Measurements from ENCODE around the gene DPH6. TPM values are rescaled to one million over a fixed set of nuclear protein-coding genes. Genes with fewer than 3 reads are reported as not detected.

The DPH6 gene
- total RNA-seq, 2 donors from 2014 or later = 29.8 to 35.6 TPM

GRCh38 chr15:35529784-35530183 is 16.2 kb downstream of the DPH6 start:
- Histone ChIP-seq H3K4me1 (ENCODE audit: control insufficient read depth, insufficient read depth, low read length) (no peaks in the 10 kb centered on the region), H3K36me3 (ENCODE audit: control insufficient read depth, insufficient read depth, low read length) (no peaks in the 10 kb centered on the region), H3K27me3 (ENCODE audit: control insufficient read depth, insufficient read depth, low read length, poor library complexity, severe bottlenecking) (no peaks in the 10 kb centered on the region), H3K27ac (ENCODE audit: low read depth, low read length) (no peak overlapping the region), H3K4me3 (ENCODE audit: low read length) (no peak overlapping the region), H3K9ac (ENCODE audit: extremely low read depth, low read length, poor library complexity, severe bottlenecking) (no peak overlapping the region), H3K9me3 (ENCODE audit: control insufficient read depth, low read length) (peaks cover 4% of the 10 kb centered on the region)
- H3K27me3 Mint-ChIP-seq (ENCODE audit: insufficient read depth) = no peaks in the 10 kb centered on the region
- H3K9me3 Mint-ChIP-seq = peaks cover 7% of the 10 kb centered on the region
- WGBS, 2 experiments (ENCODE audit: insufficient coverage in 1 of 2, insufficient read length in 1 of 2) = 76% methylated on average over 2 of the region's 2 CpGs; no CpG with 5 or more reads in 1 of the 2 experiments
- no peak overlapping the region for H3K4me3 Mint-ChIP-seq
- H3K27ac Mint-ChIP-seq = no peak overlapping the region
- H3K36me3 Mint-ChIP-seq (ENCODE audit: low read depth) = peaks cover 33% of the 10 kb centered on the region
- no peaks in the 10 kb centered on the region for H3K4me1 Mint-ChIP-seq
- no peak for TF ChIP-seq CTCF (conservative IDR thresholded peaks at IDR 0.05)
- DNase-seq = no peak

GRCh38 chr15:35522061-35522460 is 23.9 kb downstream of the DPH6 start:
- peak; percentile 38 for DNase-seq
- Mint-ChIP-seq H3K36me3 (ENCODE audit: low read depth) (peaks cover 2% of the 10 kb centered on the region), H3K4me3 (no peak overlapping the region), H3K4me1 (peaks cover 24% of the 10 kb centered on the region), H3K27me3 (ENCODE audit: insufficient read depth) (no peaks in the 10 kb centered on the region), H3K9me3 (no peaks in the 10 kb centered on the region), H3K27ac (no peak overlapping the region)
- Histone ChIP-seq H3K36me3 (ENCODE audit: control insufficient read depth, insufficient read depth, low read length) (no peaks in the 10 kb centered on the region), H3K9ac (ENCODE audit: extremely low read depth, low read length, poor library complexity, severe bottlenecking) (no peak overlapping the region), H3K27me3 (ENCODE audit: control insufficient read depth, insufficient read depth, low read length, poor library complexity, severe bottlenecking) (no peaks in the 10 kb centered on the region), H3K4me1 (ENCODE audit: control insufficient read depth, insufficient read depth, low read length) (no peaks in the 10 kb centered on the region), H3K27ac (ENCODE audit: low read depth, low read length) (no peak overlapping the region), H3K9me3 (ENCODE audit: control insufficient read depth, low read length) (no peaks in the 10 kb centered on the region), H3K4me3 (ENCODE audit: low read length) (no peak overlapping the region)
- peak; percentile 54 for TF ChIP-seq CTCF (conservative IDR thresholded peaks at IDR 0.05)
- 64 to 67% methylated on average over 2 of the region's 2 CpGs for WGBS, 2 experiments (ENCODE audit: insufficient coverage in 1 of 2, insufficient read length in 1 of 2)

DNA sequence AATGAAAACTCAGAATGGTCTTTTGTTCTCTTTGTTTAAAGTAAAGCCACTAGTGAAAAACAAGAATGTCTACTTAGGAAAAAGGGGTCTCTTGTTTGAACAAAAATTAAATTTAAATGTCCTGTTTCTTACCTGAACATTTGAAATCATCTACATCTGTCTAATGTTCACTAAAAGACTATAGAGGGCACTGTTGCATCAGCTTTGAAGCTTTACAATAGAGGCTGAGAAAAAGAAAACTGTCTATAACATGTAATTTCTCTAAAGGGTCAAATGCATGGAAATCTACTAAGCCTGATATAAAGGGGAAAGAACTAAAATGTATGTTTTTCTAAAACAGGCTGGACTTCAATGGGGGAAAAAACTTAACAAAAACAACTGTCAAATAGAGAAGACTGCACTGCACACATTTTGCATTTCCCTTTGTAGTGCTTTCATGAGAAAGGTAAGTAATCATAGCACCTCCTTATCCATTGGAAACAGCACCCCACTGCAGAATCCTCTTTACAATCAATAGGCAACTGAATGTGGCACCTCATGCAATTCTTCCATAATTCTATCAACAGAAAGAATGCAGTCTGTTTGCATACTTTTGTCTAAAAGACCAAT is 26.3 kb downstream of the DPH6 start:
- H3K4me1 ChIP-seq (ENCODE audit: control insufficient read depth, insufficient read depth, low read length) = no peaks in the 10 kb centered on the region
- Mint-ChIP-seq H3K36me3 (ENCODE audit: low read depth) (peaks cover 2% of the 10 kb centered on the region), H3K27ac (no peak overlapping the region), H3K9me3 (no peaks in the 10 kb centered on the region), H3K4me1 (peaks cover 24% of the 10 kb centered on the region), H3K27me3 (ENCODE audit: insufficient read depth) (no peaks in the 10 kb centered on the region), H3K4me3 (no peak overlapping the region)
- no peak for DNase-seq
- no peaks in the 10 kb centered on the region for H3K27me3 ChIP-seq (ENCODE audit: control insufficient read depth, insufficient read depth, low read length, poor library complexity, severe bottlenecking)
- H3K36me3 ChIP-seq (ENCODE audit: control insufficient read depth, insufficient read depth, low read length) = no peaks in the 10 kb centered on the region
- H3K27ac ChIP-seq (ENCODE audit: low read depth, low read length) = no peak overlapping the region
- H3K9me3 ChIP-seq (ENCODE audit: control insufficient read depth, low read length) = no peaks in the 10 kb centered on the region
- no peak overlapping the region for H3K4me3 ChIP-seq (ENCODE audit: low read length)
- no peak overlapping the region for H3K9ac ChIP-seq (ENCODE audit: extremely low read depth, low read length, poor library complexity, severe bottlenecking)
- TF ChIP-seq CTCF (conservative IDR thresholded peaks at IDR 0.05) = peak; percentile 85
